Omental fat pad (tissue), 4 donors: Measurements from ENCODE around the gene CD248. TPM values are rescaled to one million over a fixed set of nuclear protein-coding genes. Genes with fewer than 3 reads are reported as not detected.
"Not testable (repeated sequence)": the region's sequence is repeated elsewhere in the genome, so short reads cannot be mapped to it uniquely, and the experiment has no call there.

Source experiments
- ATAC-seq: fragments of 150-250 bp; one replicate; pipeline ENCODE4 v1.9.1; 2016; ENCODE audit warnings: mild to moderate bottlenecking, moderate library complexity; ENCODE audit not compliant: low FRiP score
- DNase-seq: peaks from one replicate; pipeline ENCODE4 v3.0.0-alpha.2; 2019; ENCODE audit warnings: low spot score
- total RNA-seq, 4 donors: library from RNA; depleted of rRNA; stranded (reverse); fragments of >200 nt; gene quantifications; one replicate each; pipeline ENCODE4 v1.1.0, GENCODE V29; 2016
- TF ChIP-seq, protein P1 (sequence below), 3 donors: fragments of 450-650 bp; IDR thresholded peaks; one replicate each; pipeline ENCODE4 v1.5.1; 2016 to 2017; ENCODE audit warnings: antibody characterized with exemption in 3 of 3, mild to moderate bottlenecking in 3 of 3, moderate library complexity in 2 of 3

The CD248 gene
- total RNA-seq, 4 donors from 2014 or later: 43.2 to 107 (median 70.7) TPM

- TF ChIP-seq, protein P1, sequence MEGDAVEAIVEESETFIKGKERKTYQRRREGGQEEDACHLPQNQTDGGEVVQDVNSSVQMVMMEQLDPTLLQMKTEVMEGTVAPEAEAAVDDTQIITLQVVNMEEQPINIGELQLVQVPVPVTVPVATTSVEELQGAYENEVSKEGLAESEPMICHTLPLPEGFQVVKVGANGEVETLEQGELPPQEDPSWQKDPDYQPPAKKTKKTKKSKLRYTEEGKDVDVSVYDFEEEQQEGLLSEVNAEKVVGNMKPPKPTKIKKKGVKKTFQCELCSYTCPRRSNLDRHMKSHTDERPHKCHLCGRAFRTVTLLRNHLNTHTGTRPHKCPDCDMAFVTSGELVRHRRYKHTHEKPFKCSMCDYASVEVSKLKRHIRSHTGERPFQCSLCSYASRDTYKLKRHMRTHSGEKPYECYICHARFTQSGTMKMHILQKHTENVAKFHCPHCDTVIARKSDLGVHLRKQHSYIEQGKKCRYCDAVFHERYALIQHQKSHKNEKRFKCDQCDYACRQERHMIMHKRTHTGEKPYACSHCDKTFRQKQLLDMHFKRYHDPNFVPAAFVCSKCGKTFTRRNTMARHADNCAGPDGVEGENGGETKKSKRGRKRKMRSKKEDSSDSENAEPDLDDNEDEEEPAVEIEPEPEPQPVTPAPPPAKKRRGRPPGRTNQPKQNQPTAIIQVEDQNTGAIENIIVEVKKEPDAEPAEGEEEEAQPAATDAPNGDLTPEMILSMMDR (IDR thresholded peaks at IDR 0.05): no peak
- ATAC-seq (peak; percentile 20), DNase-seq (no peak)
Measured at GRCh38 chr11:66326261-66327111, 9.6 kb upstream of the CD248 start.

GRCh38 chr11:66325263-66325671 lies 8.4 kb upstream of the CD248 start:
- ATAC-seq (no peak), DNase-seq (no peak)
- TF ChIP-seq, protein P1 (IDR thresholded peaks at IDR 0.05): no peak

GRCh38 chr11:66324664-66325063 lies 7.8 kb upstream of the CD248 start:
- TF ChIP-seq, protein P1 (IDR thresholded peaks at IDR 0.05): no peak
- no peak for ATAC-seq
- DNase-seq: no peak

DNA sequence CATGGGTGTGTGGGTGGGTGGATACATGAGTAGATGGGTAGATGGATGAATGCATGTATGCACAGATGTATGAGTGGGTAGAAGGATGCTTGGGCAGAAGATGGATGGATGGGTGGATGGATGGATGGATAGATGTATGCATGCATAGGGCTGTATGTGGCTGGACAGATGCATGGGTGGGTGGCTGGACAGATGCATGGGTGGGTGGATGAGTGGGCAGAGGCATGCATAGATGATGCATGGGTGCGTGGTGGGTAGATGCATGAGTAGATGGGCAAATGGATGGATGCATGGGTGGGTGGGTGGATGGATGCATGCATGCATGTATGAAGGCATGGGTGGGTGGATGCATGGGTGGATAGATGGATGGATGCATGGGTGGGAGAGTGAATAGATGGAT lies 6.8 kb upstream of the CD248 start:
- ATAC-seq (no peak), DNase-seq (no peak)
- TF ChIP-seq, protein P1 (IDR thresholded peaks at IDR 0.05): no peak

DNA sequence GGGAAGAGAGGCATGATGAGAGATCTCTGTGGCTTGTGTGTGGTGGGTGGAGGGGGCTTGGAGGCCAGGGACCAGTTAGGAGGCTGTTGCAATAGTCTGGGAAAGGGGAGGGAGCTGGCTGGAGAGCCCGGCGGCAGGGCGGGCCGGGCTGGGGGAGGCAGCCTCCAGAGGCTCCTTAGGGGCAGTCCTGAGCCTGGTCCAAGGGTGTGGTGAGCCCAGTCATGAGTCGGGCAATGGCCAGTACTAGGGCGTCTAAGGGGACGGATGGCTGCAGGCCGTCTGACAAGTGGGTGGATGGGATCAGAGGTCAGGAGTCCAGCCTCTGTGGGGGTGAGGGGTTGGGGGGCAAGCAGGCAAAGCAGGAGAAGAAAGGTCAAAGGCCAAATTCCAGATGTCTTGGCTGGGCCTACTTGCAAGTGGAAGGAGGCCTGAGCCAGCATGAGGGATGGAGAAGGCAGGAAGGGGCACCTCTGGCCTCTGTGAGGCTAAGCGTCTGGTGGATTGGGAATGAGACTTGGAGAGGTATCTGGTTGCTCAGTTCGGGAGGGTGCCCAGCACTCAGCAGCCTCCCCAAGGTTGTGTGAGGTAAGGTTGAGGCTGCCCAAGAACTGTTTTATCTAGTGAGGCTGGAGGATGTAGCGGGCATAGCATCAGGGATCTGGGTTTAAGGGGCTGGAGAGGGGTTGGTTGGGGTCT lies 6.0 kb upstream of the CD248 start:
- DNase-seq: no peak
- no peak for ATAC-seq
- TF ChIP-seq, protein P1 (IDR thresholded peaks at IDR 0.05): no peak

DNA sequence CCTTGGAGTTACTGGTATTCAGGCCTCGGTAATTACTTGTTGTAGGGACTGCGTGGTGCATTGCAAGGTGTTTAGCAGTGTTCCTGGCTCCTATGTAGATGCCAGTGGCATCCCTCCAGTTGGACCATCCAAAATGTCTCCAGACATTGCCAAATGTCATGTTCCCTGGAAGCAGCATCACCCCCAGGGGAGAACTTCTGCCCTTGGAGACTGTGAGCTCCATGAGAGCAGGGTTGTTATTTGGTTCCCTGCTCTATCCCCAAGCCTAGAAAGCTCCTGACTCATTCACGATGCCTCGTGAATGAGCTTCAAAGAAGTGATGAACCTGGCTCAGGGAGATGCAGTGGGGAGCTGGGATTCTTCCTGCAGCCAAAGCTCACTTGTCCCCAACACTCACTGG lies 4.8 kb upstream of the CD248 start:
- TF ChIP-seq, protein P1 (IDR thresholded peaks at IDR 0.05): no peak
- DNase-seq (no peak), ATAC-seq (no peak)

DNA sequence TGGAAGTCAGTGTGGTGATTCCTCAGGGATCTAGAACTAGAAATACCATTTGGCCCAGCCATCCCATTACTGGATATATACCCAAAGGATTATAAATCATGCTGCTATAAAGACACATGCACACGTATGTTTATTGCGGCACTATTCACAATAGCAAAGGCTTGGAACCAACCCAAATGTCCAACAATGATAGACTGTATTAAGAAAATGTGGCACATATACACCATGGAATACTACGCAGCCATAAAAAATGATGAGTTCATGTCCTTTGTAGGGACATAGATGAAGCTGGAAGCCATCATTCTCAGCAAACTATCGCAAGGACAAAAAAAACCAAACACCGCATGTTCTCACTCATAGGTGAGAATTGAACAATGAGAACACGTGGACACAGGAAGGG lies 3.9 kb upstream of the CD248 start:
- not testable (repeated sequence) for DNase-seq, ATAC-seq

DNA sequence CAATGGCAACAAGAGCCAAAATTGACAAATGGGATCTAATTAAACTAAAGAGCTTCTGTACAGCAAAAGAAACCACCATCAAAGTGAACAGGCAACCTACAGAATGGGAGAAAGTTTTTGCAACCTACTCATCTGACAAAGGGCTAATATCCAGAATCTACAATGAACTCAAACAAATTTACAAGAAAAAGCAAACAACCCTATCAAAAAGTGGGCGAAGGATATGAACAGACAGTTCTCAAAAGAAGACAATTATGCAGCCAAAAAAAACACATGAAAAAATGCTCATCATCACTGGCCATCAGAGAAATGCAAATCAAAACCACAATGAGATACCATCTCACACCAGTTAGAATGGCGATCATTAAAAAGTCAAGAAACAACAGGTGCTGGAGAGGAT lies 3.4 kb upstream of the CD248 start:
- not testable (repeated sequence) for DNase-seq, ATAC-seq
